ENCODE data around the gene DLG4. TPM values are rescaled to one million over a fixed set of nuclear protein-coding genes. Genes with fewer than 3 reads are reported as not detected.

DLG4 gene
- total RNA-seq, 1 experiment from 2014 or later: 59.7 TPM

GRCh38 chr17:7225711-7226331, 6.2 kb upstream of the DLG4 start:
- Mint-ChIP-seq H3K36me3 (peaks cover 44% of the 10 kb centered on the region), H3K27ac (no peak overlapping the region), H3K27me3 (ENCODE audit: low read depth) (no peaks in the 10 kb centered on the region), H3K4me1 (peaks cover 7% of the 10 kb centered on the region), H3K9me3 (no peaks in the 10 kb centered on the region), H3K4me3 (no peak overlapping the region)
- TF ChIP-seq FOXJ3 (CRISPR knock-in tag; IDR thresholded peaks at IDR 0.05; ENCODE audit: borderline replicate concordance) (no peak), RORB (CRISPR knock-in tag; IDR thresholded peaks at IDR 0.05) (no peak), ATF2 (CRISPR knock-in tag; IDR thresholded peaks at IDR 0.05; ENCODE audit: borderline replicate concordance, low read depth) (no peak), FOXP1 (CRISPR knock-in tag; IDR thresholded peaks at IDR 0.05; ENCODE audit: borderline replicate concordance) (no peak), NFE2L1 (CRISPR knock-in tag; IDR thresholded peaks at IDR 0.05) (no peak), E2F1 (CRISPR knock-in tag; IDR thresholded peaks at IDR 0.05) (no peak), ZNF317 (CRISPR knock-in tag; IDR thresholded peaks at IDR 0.05; ENCODE audit: borderline replicate concordance, low read depth) (no peak), ZNF532 (CRISPR knock-in tag; IDR thresholded peaks at IDR 0.05; ENCODE audit: borderline replicate concordance) (no peak), SMAD3 (CRISPR knock-in tag; IDR thresholded peaks at IDR 0.05; ENCODE audit: borderline replicate concordance) (no peak), IRF1 (CRISPR knock-in tag; IDR thresholded peaks at IDR 0.05) (no peak), ETV6 (CRISPR knock-in tag; IDR thresholded peaks at IDR 0.05) (no peak), PREB (CRISPR knock-in tag; IDR thresholded peaks at IDR 0.05; ENCODE audit: borderline replicate concordance) (no peak), AFF4 (CRISPR knock-in tag; IDR thresholded peaks at IDR 0.05; ENCODE audit: borderline replicate concordance) (no peak)
- ATAC-seq: no peak
- ChIA-PET CTCF (no interaction called here), POLR2A (interaction anchor here (1.3 kb wide), 1 partner anchor 8 kb away, joined by 4 read pairs; the partner anchor contains the start of gene DVL2)
- no peak for DNase-seq (ENCODE audit: low spot score)
